HG03439 (cell line): ENCODE data around the gene TBC1D19.
"Not testable (repeated sequence)": the region's sequence is repeated elsewhere in the genome, so short reads cannot be mapped to it uniquely, and the experiment has no call there.

ENCODE experiments used
- ATAC-seq: cut with Tn5 transposase; IDR thresholded peaks from one replicate; pipeline ENCODE4 v1.9.1; 2021; ENCODE audit warnings: mild to moderate bottlenecking, moderate library complexity; ENCODE audit not compliant: unreplicated experiment

The TBC1D19 gene

DNA sequence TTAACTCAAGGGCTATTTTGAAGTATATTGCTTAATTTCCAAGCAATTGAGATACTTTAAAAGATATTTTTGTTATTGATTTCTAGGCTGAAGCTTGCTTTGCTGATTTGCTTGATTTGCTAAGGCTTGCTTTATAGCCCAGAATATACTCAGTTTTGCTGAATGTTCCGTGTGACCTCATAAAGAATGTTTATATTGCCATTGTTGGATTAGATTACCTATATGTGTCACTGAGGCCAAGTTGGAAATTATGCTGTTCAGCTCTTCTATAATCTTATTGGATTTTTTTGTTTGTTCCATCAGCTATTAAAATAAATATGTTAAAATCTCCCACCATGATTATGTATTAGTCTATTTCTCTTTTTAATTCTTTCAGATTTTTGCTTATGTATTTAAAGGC lies 13.0 kb downstream of the TBC1D19 start:
- ATAC-seq, result no peak

DNA sequence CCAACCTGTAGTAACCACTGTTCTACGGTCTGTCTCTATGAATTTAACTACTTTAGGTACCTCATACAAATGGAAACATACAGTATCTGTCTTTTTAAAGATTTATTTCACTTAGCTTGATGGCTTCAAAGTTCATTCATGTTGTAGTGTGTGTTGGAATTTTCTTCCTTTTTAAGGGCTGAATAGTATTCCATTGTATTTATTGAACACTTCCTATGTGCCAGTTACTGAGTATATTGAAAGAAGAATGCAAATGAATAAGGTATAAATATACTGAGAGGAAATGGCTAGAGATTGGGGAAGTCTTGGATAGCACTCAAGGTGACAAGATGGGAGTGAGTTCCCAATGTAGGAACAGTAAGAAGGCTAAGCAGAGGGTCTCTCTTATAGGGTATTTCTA lies 17.3 kb downstream of the TBC1D19 start:
- no peak for ATAC-seq

DNA sequence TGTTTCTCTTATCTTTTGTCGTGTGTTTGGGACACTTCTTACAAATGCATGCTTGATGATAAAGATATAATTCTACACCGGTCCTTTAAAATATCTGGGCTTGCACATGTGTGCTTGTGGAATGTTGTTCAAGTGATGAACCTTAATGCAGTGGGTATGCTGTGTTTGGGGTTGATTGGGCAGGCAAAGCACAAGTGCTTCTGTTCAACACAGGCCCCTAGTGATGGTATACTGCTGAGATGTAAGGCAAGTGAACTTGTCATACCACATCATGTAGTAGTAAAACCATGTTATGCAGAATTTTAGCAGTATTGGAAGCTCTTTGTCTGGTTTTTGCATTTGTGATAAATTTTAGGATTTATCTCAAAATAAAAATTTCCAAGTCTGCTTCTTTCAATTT lies 23.9 kb downstream of the TBC1D19 start:
- ATAC-seq, result no peak

DNA sequence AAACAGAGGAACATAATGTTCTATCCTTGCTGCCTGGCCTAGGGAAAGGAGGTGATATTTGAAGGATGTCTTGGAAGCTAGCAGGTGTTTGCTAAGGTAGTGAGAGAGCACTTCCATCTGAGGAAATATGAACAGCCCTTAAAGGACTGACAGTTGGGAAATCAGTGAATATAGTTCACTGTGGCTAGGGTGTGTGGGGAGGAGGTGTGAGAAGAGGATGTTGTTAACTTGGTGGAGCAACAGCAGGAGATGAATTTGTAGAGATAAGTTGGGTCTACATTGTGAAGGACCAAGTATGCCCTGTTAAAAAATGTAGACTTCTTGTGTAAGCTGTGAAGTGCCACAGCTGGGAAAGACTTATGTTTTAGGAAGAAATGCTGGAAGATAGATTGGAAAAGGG lies 25.5 kb downstream of the TBC1D19 start:
- ATAC-seq, result no peak

DNA sequence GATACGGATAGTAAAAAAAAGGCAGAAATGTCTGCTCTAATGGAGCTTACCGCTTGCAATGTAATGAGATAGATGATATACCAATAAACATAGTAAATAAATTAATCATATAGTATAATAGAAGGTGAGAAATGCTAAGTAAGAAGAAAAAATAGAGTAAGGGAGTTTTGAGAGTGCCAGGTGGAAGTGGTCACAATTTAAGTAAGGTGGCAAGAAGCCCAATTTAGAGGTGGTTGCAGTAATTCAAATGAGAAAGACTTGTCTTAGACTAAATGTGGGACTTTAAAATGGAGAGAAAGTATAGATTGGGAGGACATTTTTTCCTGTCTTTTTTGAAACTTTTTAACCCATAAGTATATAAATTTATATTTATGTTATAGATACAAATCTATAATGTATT lies 26.0 kb downstream of the TBC1D19 start:
- ATAC-seq, result no peak

DNA sequence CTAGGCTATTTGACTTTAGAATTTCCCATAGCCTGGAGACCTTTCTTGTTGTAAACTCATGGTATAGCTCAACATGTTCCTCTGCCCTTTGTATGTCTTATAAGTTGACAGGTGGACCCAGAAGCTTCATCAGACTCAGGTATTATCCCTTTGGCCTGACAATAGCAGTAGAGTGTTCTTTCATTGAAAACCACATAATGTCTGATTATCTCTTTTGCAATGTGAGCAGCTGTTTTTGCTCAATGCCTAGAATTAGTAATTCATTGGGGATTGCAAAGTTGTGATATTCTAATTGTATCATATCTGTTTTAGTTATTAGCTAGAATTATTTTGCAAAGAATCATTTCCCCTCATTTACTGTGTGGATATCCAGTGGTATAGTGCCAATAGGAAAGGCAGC lies 27.5 kb downstream of the TBC1D19 start:
- ATAC-seq, result no peak

DNA sequence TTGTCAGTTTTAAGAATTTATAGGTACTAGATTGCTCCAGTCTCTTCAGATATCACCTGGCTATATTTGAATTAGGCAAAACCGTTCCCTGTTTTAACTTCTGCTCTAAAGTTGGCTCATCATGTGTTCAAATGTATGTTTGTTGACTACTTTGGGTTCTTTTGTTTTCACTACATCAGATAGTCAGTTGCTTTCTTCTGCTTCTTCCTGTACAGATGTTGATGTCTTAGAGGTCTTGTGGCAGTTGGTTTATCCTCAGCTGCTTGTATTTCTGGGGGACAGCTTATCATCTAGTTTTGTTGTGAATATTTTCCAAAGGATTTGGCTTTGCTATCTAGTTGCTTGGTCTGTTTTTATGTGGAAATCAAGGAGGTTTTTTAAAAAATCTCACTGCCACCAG lies 28.0 kb downstream of the TBC1D19 start:
- no peak for ATAC-seq

DNA sequence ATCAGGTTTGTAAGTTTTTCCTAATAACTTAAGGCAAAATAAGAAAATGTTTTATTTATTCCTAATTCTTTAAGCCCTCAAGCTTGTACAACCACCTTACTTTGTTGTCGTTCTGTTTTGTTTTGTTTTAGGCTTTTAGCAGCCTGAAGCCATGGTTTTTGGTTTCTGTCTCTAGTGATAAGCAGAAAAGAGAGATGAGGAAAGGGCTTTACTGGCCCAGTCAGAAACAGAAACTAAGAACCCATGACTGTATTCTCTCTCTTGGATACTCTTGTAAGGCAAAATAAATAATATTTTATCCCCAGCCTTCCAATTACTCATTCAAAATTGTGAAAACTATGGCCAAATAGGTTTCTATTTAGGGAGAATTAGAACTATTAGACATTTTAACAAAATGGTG lies 29.4 kb downstream of the TBC1D19 start:
- no peak for ATAC-seq

DNA sequence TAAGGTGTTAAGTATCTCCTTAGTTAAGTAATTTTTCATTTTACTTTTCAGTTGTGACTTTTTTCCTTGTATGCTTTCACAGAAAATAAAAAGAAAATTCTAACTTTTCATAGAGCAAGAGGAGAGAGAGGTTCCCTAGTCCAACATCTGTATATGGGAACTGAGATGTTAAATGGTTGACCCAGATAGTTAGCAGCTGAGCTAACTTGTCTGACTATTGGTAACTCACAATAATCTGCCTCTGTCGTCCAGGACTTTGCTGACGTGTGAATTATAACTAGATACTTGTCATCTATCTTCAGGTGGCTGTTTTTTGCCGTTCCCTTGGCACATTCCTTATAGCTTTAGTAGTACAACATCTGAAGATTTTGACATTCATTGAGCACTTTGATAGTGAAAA lies 29.9 kb downstream of the TBC1D19 start:
- no peak for ATAC-seq

DNA sequence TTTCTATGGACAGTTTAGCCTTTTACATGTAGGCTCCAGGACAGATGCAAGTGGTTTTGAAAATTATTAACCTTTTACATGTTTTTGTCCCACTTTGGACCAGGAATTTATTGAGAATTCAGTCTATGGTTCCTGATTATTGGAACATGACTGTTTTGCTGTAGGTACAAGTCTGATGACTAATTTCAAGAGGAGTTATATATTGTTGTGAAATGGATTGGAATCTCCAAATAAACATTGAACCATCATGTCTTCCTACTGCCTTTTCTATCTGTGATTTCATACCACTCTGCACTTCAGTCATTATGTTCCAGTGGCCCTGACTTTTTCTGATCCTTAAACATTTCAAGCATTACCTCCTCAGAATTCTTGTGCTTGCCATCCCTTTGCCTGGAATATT lies 35.9 kb downstream of the TBC1D19 start:
- ATAC-seq, result no peak

DNA sequence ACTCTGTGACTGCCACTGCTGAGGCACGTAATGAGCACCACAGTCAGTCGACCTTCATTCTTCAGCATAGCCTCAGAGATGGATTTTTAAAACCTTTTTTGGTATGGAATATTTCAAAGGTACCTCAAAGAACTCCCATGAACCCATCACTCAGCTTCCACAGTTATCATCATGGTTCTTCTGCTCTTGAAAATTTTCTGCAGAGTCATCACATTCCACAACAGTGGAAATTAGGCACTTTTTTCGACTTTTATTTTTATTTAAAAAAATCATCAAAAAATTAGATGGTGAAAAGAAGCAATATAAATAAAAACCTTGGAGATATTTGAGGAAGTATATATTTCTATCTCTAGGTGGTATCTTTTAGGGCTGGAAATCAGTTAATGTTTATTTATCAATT lies 37.5 kb downstream of the TBC1D19 start:
- ATAC-seq, result no peak

DNA sequence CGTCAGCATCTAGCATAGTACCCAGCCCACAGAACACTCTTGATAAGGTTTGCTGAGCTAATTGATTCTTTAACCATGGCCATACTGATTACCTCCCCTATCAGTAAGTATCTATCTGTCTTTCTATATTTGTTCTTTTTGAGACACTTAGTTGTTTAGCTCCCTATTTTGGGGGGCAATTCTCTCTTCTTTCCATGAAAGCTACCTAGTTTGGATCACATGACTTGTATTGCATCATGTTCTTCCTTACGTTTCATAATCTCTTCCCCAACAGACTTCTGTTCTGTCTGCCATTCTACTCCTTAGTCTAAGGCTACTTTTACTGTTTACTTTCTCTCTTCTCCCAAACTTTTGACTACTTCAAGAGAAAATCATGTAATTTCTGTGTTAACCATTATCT lies 39.0 kb downstream of the TBC1D19 start:
- no peak for ATAC-seq

DNA sequence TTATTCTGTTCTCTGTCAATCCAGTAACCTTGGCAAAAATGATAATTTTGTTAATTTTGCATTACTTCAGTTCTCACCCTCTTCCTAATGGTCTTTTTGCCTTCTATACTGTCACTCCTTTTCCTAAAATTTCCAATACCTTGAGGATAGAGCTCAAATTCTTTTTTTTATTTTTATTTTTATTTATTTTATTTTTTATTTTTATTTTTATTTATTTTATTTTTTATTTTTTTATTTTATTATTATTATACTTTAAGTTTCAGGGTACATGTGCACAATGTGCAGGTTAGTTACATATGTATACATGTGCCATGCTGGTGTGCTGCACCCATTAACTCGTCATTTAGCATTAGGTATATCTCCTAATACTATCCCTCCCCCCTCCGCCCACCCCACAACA lies 42.8 kb downstream of the TBC1D19 start:
- ATAC-seq, result not testable (repeated sequence)

DNA sequence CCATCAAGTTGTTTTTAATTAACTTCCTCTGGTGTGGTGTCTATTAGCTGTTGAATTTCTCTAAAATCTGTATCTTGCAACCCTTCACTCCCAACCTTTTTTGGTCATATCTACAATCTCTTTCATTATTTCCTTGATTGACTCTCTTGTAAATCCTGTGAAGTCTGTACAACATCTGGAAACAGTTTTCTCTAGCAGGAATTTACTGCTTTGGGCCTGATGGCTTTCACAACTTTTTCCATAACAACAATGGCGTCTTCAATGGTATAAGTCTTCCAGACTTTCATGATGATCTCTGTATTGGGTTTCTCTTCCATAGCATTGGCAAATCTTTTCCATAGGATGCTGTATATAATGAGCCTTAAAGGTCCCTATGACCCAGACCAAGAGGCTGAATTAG lies 49.0 kb downstream of the TBC1D19 start:
- ATAC-seq, result no peak

DNA sequence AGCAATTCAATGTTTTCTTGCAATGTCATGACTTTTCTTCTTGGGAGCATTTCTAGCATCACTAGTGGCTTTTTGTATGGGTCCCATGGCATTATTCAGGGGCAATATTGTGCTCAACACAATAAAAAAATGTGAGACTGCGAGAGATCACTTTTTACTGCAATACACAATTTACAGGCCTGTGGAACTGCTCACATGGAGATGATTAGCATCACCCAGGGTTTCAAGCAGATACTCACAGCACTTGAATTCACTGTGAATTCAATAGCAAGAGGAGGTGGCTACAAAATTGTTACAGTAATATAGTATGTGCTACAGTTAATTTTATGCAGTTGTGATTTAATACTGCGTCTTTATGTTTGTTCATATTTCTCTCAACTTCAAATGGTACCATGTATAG lies 50.4 kb downstream of the TBC1D19 start:
- ATAC-seq, result no peak

DNA sequence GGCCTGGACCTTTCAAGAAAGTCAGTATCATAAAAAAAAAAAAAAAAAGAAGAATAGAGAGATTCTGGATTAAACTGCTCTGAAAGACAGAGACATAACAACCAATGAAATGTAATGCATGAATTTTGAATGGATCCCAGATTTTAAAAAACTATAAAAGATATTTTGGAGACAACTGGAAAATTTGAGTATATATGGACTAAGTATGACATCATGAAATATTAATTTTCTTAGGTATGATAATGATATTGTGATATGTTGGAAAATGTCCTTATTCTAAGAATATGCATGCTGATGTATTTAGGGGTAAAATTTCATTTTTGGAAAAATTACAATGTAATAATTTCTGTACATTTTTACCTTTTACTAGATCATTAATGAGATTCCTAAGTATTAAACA lies 52.6 kb downstream of the TBC1D19 start:
- no peak for ATAC-seq

DNA sequence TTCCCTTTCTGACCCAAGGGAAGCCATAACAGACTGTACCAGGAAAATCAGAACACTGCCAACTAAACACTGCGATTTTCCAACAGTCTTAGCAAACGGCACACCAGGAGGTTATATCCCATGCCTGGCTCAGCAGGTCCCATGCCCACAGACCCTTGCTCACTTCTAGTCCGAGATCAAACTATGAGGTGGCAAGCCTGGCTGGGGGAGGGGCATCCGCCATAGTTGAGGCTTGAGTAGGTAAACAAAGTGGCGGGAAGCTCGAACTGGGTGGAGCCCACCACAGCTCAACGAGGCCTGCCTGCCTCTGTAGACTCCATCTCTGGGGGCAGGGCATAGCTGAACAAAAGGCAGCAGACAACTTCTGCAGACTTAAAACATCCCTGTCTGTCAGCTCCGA lies 56.8 kb downstream of the TBC1D19 start:
- ATAC-seq, result not testable (repeated sequence)

DNA sequence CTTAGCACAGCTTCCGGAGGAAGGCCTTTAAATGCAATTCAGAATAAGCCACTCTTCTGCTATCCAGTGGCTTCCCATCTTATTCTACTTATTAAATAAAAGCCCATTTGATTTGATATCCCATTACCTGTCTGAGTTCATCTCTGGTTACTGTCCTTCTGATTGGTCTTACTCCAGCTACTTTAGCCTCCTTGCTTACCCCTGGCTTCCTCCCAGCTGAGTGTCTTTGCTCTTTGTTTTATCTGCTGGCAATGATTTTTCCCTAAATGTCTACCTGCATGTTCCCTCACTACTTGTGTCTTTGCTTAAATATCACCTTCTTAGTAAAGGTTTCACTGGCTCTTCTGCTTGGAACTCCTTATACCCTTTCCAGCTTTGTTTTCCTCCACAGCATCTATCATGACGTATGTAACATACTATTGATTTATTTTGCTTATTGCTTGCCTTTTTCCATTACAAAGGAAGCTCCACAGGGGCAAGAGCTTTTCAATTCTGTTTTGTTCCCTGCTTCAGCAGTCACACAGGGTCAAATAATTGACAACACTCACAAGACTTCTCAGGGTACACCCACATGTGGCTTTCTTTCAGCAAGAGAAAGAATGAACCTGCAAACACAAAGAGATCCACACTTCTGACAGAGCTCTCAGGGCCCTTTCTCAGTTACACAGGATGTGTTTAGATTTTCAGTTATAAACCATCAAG lies 63.8 kb downstream of the TBC1D19 start:
- no peak for ATAC-seq

DNA sequence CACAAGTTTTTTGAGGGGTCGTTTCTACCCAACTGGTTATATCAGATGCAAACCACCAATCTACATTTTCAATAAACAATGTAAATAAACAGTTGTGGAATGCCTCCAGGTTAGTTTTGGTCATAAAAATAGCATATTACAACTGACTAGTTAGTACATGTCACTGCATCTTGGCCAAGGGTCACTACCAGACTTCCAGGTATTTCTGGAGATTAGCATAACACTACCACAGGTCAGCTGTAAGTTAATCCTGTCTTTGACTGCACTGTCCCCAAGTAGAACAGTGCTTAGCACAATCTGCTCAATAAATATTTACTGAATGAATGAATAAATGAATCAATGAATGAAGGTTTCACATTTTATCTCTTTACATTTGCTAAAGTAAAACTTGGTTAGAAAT lies 64.4 kb downstream of the TBC1D19 start:
- ATAC-seq, result no peak

DNA sequence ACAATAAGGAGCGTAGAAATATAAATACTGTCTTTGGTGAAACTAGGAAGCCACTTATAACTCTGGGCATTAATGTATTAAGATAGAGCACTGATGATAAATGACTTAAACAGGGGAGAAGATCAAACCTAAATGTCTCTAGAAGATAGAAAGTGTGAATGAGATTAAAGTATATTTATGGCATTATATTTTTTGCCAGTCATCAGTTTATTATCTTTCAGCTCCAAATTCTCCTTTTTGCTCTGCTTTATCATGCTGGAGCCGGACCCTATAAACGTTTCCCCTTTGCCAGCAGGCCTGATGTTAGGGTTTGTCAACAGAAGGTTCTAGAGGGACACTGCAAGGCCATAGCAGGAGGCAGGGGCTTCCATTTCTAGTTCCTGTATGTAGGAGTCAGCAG lies 76.4 kb downstream of the TBC1D19 start:
- ATAC-seq, result no peak

DNA sequence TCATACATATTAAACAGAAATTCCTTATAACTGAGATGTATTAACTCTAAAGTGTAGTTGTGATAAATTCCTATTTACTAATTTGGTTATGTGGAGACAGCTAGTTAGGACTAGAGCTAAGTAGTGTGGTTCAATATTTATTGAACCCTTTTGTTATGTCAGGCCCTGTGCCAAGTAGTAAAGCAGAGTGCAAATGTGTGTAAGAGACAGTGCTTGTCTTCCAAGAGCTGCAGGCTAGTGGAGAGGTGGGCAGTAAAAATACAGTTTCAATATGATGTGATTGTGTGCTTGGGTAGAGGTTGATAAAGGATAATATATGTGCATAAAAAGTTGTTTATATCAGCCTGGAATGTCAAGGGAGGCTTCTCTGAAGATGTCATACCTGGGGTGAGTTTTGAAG lies 80.0 kb downstream of the TBC1D19 start:
- ATAC-seq, result no peak

DNA sequence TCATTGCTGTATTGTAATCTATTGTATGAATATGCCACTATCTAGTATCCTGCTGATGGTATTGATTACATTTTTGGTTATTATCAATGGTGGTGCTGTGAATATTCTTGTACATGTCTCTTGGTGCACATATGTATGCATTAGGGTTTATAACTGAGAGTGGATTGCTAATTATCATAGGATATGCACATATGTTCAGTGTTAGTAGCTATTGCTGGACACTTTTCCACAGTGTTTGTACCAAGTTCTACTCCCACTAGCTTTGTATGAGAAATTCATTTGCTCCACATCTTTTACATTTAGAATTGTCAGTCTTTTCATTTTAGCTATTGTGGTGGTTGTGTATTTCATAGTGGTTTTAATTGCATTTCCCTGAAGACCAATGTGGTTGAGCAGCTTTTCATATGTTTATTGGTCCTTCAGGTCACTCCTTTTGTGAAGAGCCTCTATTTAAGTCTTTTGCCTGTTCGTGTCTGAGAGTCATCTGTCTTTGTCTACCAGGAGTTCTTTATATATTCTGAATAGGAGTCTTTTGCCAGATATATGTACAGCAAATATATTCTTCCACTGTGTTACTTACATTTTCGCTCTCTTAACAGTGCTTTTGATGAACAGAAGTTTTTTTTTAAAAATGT lies 87.1 kb downstream of the TBC1D19 start:
- ATAC-seq, result no peak
